ENCODE results near the gene MAGI3.
"Not testable (repeated sequence)": the region's sequence is repeated elsewhere in the genome, so short reads cannot be mapped to it uniquely, and the experiment has no call there.

The MAGI3 gene

DNA sequence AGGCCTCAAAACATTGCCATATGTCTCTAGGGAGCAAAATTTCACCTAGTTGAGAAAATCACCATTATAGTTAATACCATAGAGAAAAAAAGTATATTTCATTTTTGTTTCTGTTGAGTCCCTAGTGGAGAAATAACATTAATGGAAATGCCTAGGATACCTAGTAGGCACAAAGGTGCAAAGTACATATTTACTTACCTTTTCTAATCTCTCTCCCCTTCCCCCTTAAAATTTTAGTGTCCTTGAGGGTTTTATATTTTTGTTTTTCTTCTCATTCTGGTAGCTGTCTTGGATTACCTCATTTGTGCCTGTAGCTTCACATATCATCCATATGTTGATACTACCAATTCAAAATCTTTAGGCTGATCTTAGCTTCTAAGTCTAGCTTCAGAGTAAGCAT lies 127.0 kb downstream of the MAGI3 start:
- no peak for DNase-seq (ENCODE audit: low spot score)

- DNase-seq (ENCODE audit: low spot score) = no peak
These were observed 127.7 kb downstream of the MAGI3 start for GRCh38 chr1:113517983-113518382.

- DNase-seq (ENCODE audit: low spot score) = no peak
These were observed 129.2 kb downstream of the MAGI3 start for GRCh38 chr1:113519556-113519955.

- no peak for DNase-seq (ENCODE audit: low spot score)
These were observed 139.7 kb downstream of the MAGI3 start for GRCh38 chr1:113530021-113530420.

- DNase-seq (ENCODE audit: low spot score) = no peak
These were observed 141.0 kb downstream of the MAGI3 start for GRCh38 chr1:113531321-113531720.

- DNase-seq (ENCODE audit: low spot score) = no peak
These were observed 142.7 kb downstream of the MAGI3 start for GRCh38 chr1:113533061-113533460.

DNA sequence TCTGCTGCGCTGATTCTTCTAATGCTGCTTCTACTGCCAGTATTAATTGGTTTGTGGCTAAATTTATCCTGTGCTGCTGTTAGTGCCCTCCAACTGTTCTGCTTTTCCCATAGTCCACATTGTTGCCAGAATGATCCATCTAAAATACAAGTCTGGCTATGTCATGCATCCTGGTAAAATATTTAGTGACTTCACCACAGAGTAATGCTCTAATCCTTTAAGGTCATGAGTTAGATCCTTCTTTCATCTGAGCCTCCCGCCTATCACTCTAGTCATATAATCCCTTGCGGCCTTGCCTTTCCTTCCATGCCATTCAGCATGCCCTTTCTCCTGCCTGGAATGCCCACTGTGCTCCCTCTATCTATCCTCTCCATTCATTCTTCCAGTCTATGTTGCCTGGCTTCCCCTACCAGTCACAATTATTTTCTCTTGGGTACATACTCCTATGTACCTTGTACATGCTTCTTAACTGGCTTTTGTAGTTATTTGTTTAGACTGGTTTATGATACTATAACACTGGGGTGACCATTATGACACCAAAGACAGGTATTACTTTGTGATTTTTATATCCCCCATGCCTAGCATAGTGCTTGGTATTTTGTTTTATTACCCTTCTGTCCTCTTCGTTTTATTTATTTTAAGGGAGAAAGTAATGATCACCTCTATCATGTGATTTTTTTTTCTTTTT lies 144.0 kb downstream of the MAGI3 start:
- DNase-seq (ENCODE audit: low spot score) = no peak

GRCh38 chr1:113534875-113535274 lies 144.6 kb downstream of the MAGI3 start:
- DNase-seq (ENCODE audit: low spot score) = no peak

DNA sequence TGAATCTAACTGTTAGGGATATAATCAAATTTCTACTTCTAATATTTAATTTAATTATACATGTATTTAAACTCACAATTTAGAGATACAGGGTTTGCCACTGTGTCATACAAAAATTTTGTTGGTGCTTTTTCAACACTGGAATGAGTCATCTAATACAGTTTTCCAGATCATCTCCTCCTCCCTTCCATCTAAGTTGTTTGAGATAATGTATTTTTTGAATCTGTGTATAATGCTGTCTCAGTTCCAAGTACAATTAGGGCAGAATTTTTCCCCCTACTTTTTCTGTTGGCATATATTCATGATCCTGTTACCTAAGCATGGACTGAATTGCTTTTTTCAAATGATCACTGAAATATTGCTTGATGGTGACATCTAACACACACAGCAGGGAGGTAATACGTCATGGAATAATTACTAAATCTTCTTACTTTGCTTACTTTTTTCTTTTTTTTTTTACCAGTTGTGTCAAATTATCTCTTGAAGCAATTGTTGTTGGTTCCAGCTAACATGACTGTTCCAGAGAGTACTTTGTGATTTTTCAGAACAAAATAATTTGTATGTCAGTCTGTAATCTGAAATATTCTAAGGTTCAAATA lies 146.0 kb downstream of the MAGI3 start:
- DNase-seq (ENCODE audit: low spot score) = no peak

DNA sequence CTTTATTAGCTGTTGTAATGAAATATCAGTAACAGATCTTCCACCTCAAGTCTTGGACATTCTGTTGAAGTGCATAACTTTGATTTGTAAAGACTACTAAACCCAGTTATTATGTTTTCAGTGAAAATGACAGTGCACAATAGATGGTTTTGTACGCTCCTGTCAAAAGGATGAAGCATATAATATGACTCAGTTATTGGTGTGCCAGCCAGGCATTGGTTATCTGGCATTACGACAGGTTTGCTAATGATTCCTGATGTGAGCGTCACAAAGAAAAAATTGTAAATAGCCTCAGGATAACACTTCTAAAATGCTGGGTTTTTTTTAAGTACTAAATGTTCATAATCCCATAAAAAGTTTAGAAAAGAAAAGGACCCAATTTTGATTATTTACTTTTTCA lies 147.9 kb downstream of the MAGI3 start:
- DNase-seq (ENCODE audit: low spot score) = no peak

GRCh38 chr1:113540335-113540734 lies 150.0 kb downstream of the MAGI3 start:
- DNase-seq (ENCODE audit: low spot score) = no peak

GRCh38 chr1:113541106-113541505 lies 150.8 kb downstream of the MAGI3 start:
- DNase-seq (ENCODE audit: low spot score) = no peak

- no peak for DNase-seq (ENCODE audit: low spot score)
These were observed 151.9 kb downstream of the MAGI3 start for GRCh38 chr1:113542221-113542701.

GRCh38 chr1:113543110-113543509 lies 152.8 kb downstream of the MAGI3 start:
- DNase-seq (ENCODE audit: low spot score) = no peak

GRCh38 chr1:113545210-113545609 lies 154.9 kb downstream of the MAGI3 start:
- no peak for DNase-seq (ENCODE audit: low spot score)

DNA sequence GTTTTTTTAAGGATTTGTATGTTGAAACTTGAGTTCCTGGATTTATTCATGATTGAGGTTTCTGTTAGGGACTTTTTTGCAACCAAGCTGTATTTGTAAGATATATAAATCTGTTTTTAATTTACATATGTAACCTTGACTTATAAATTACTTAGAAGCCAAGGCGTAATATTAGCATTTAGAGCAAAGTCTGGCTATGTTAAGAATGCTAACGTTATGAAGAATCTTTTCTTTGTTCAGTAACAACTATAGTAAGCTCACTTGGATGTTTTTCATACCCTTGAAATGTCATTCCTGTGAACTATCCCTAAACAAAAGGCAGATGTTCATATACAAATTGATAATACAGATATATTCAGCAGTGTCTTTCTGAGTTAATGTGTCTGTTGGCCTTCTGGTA lies 155.3 kb downstream of the MAGI3 start:
- DNase-seq (ENCODE audit: low spot score) = no peak

GRCh38 chr1:113551728-113552127 lies 161.4 kb downstream of the MAGI3 start:
- DNase-seq (ENCODE audit: low spot score) = no peak

DNA sequence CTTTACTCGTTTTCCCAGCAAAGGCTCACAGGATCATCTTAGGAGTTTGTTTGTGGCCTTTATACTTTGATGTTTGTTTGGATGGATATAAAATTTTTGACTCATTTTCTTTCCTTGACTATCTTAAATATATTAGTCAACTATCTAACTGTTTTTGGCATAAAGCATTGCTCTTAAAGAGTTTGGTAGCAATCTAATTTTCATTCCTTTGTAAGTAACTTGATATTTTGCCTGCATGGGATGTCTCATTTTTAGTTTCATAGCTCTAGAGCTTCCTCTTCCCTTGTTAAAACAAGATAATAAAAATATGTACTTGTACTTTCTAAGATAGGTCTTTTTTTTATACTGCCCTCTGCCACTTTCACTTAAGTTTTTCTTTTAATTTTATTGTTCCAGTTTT lies 161.9 kb downstream of the MAGI3 start:
- no peak for DNase-seq (ENCODE audit: low spot score)

GRCh38 chr1:113557187-113557586 lies 166.9 kb downstream of the MAGI3 start:
- no peak for DNase-seq (ENCODE audit: low spot score)

GRCh38 chr1:113565621-113566020 lies 175.3 kb downstream of the MAGI3 start:
- DNase-seq (ENCODE audit: low spot score) = no peak

DNA sequence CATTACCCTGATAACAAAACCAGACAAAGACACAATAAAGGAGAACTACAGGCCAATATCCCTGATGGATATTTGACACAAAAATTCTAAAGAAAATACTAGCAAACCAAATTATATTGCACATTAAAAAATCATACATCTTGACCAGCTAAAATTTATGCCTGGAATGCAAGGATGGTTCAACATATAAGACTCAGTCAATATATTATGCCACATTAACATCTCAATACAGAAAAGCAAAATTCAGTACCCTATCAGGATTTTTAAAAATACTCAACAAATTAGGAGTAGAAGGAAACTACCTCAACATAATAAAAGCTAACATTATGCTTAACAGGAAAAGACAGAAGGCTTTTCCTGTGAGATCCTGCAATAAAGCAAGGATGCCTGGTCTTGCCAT lies 177.1 kb downstream of the MAGI3 start:
- DNase-seq (ENCODE audit: low spot score) = no peak

DNA sequence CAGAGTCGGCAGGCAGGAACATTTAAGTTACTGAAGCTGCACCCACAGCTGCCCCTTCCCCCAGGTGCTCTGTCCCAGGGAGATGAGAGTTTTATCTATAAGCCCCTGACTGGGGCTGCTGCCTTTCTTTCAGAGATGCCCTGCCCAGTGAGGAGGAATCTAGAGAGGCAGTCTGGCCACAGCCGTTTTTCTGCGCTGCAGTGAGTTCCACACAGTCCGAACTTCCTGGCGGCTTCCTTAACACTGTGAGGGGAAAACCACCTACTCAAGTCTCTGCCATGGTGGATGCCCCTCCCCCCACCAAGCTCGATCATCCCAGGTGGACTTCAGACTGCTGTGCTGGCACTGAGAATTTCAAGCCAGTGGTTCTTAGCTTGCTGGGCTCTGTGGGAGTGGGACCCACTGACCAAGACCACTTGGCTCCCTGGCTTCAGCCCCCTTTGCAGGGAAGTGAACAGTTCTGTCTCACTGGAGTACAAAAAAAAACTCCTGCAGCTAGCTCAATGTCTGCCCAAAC lies 185.5 kb downstream of the MAGI3 start:
- DNase-seq (ENCODE audit: low spot score) = not testable (repeated sequence)

GRCh38 chr1:113576271-113576670 lies 186.0 kb downstream of the MAGI3 start:
- no peak for DNase-seq (ENCODE audit: low spot score)

All from NAMALWA (cell line).